22Rv1 (cell line): ENCODE measurements around the gene MTERF1.

ENCODE experiments used
- ZFX ChIP-seq: fragments of 450-650 bp; IDR thresholded peaks from 2 replicates; pipeline ENCODE4 v1.6.1; 2017; ENCODE audit warnings: antibody characterized with exemption, borderline replicate concordance
- TF ChIP-seq, protein P1 (sequence below): fragments of 450-650 bp; IDR thresholded peaks from 2 replicates; pipeline ENCODE4 v1.5.1; 2017; ENCODE audit warnings: mild to moderate bottlenecking

GRCh38 chr7:91912494-91912893 is 32.0 kb upstream of the MTERF1 start:
- TF ChIP-seq, protein P1, sequence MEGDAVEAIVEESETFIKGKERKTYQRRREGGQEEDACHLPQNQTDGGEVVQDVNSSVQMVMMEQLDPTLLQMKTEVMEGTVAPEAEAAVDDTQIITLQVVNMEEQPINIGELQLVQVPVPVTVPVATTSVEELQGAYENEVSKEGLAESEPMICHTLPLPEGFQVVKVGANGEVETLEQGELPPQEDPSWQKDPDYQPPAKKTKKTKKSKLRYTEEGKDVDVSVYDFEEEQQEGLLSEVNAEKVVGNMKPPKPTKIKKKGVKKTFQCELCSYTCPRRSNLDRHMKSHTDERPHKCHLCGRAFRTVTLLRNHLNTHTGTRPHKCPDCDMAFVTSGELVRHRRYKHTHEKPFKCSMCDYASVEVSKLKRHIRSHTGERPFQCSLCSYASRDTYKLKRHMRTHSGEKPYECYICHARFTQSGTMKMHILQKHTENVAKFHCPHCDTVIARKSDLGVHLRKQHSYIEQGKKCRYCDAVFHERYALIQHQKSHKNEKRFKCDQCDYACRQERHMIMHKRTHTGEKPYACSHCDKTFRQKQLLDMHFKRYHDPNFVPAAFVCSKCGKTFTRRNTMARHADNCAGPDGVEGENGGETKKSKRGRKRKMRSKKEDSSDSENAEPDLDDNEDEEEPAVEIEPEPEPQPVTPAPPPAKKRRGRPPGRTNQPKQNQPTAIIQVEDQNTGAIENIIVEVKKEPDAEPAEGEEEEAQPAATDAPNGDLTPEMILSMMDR: no peak
- no peak for TF ChIP-seq ZFX
